Right hindlimb (tissue), 1 donor: Measurements from ENCODE around the gene BCKDK.
A peak's percentile ranks its signal among the peaks of the same experiment; 100 is the strongest.

ENCODE experiments used
- DNase-seq: peaks from one replicate; pipeline ENCODE4 v3.0.0-alpha.2; 2018

BCKDK gene

GRCh38 chr16:31108035-31108793, at the start of gene BCKDK:
BCKDK (plus strand) TSS chr16:31108386; CDS start chr16:31109224, 838 bp downstream.
- DNase-seq, result peak; percentile 87

GRCh38 chr16:31061126-31061812, 46.9 kb upstream of the BCKDK start:
- DNase-seq, result no peak

- DNase-seq, result no peak
Observed at GRCh38 chr16:31061813-31062440, 46.3 kb upstream of the BCKDK start.

GRCh38 chr16:31063495-31063842, 44.7 kb upstream of the BCKDK start:
- no peak for DNase-seq

GRCh38 chr16:31063843-31064611, 44.2 kb upstream of the BCKDK start:
- DNase-seq, result no peak

- DNase-seq, result peak; percentile 93
Observed at GRCh38 chr16:31064882-31065461, 43.2 kb upstream of the BCKDK start.

- DNase-seq, result no peak
Observed at GRCh38 chr16:31067342-31067741, 40.8 kb upstream of the BCKDK start.

GRCh38 chr16:31071861-31072260, 36.3 kb upstream of the BCKDK start:
- peak; percentile 69 for DNase-seq

- DNase-seq, result peak; percentile 58
Observed at GRCh38 chr16:31072540-31073141, 35.5 kb upstream of the BCKDK start.

- DNase-seq, result peak; percentile 95
Observed at GRCh38 chr16:31073142-31073969, 34.8 kb upstream of the BCKDK start.

GRCh38 chr16:31073970-31074813, 34.0 kb upstream of the BCKDK start, which contains the start of the genes ZNF646 and ZNF668:
ZNF646 (plus strand) TSS chr16:31074422; CDS start chr16:31076325, 1,903 bp downstream.
ZNF668 (minus strand) TSS chr16:31074240; CDS start chr16:31064459, 9,781 bp downstream.
- DNase-seq, result peak; percentile 99

- DNase-seq, result no peak
Observed at GRCh38 chr16:31074814-31075183, 33.4 kb upstream of the BCKDK start.

GRCh38 chr16:31076319-31076718, 31.9 kb upstream of the BCKDK start:
- DNase-seq, result no peak

- no peak for DNase-seq
Observed at GRCh38 chr16:31077024-31077423, 31.2 kb upstream of the BCKDK start.

GRCh38 chr16:31077592-31078396, 30.4 kb upstream of the BCKDK start:
- DNase-seq, result no peak

GRCh38 chr16:31078597-31079341, 29.4 kb upstream of the BCKDK start:
- DNase-seq, result no peak

GRCh38 chr16:31079342-31079944, 28.7 kb upstream of the BCKDK start:
- DNase-seq, result no peak

- DNase-seq, result no peak
Observed at GRCh38 chr16:31080035-31080629, 28.1 kb upstream of the BCKDK start.
